IMR-90 (cell line): ENCODE data around the gene TMEM163. TPM values are rescaled to one million over a fixed set of nuclear protein-coding genes. Genes with fewer than 3 reads are reported as not detected.
A peak's percentile ranks its signal among the peaks of the same experiment; 100 is the strongest.

Experiments used
- ATAC-seq: fragments of 200-7000 bp; cut with Tn5 transposase; 2 replicates; pipeline ENCODE4 v1.9.1; 2020; ENCODE audit warnings: low read depth, mild to moderate bottlenecking, moderate library complexity
- BruUV-seq: library from RNA; stranded (reverse); fragments of 400-500 nt; replicated peaks from 2 replicates; lab custom pipeline; 2021; lab: Mats Ljungman, UMichigan
- CTCF ChIA-PET: fragments of 300-600 bp; formaldehyde crosslinking; extraction: SDS; loops from one replicate; lab custom pipeline; 2021; ENCODE audit warnings: antibody characterized with exemption; lab: Yijun Ruan, JAX
- POLR2A ChIA-PET: fragments of 300-600 bp; sonication (Branson Sonifier 250); formaldehyde crosslinking; loops from one replicate; lab custom pipeline; 2022; ENCODE audit warnings: antibody characterized with exemption; ENCODE audit not compliant: unreplicated experiment; lab: Charles Lee
- DNase-seq: peaks from one replicate; pipeline ENCODE4 v3.0.0; 2013
- H2AFZ ChIP-seq: replicated peaks from 2 replicates; pipeline ENCODE3; 2013; ENCODE audit warnings: low read length, mild to moderate bottlenecking; ENCODE audit not compliant: poor library complexity
- H2AK5ac ChIP-seq: 2 replicates; pipeline ENCODE4 v1.6.1; 2013; ENCODE audit warnings: low read depth, low read length, inconsistent platforms
- H2AK9ac ChIP-seq: replicated peaks from 2 replicates; pipeline ENCODE3; 2013; ENCODE audit warnings: mild to moderate bottlenecking, low read depth, low read length, moderate library complexity; ENCODE audit not compliant: poor library complexity
- H2BK120ac ChIP-seq: 2 replicates; pipeline ENCODE4 v1.6.1; 2013; ENCODE audit warnings: low read depth, low read length, inconsistent platforms
- H2BK15ac ChIP-seq: 3 replicates; pipeline ENCODE4 v1.6.1; 2013; ENCODE audit warnings: low read depth, low read length, inconsistent platforms
- H2BK20ac ChIP-seq: 2 replicates; pipeline ENCODE4 v1.6.1; 2013; ENCODE audit warnings: low read depth, mild to moderate bottlenecking, inconsistent platforms, low read length, moderate library complexity
- H2BK5ac ChIP-seq: 2 replicates; pipeline ENCODE4 v1.6.1; 2013; ENCODE audit warnings: mild to moderate bottlenecking, low read depth, low read length, inconsistent platforms; ENCODE audit not compliant: poor library complexity, severe bottlenecking
- H3K14ac ChIP-seq: replicated peaks from 2 replicates; pipeline ENCODE4 v1.6.1; 2013; ENCODE audit warnings: low read depth, low read length, inconsistent platforms
- H3K18ac ChIP-seq: 2 replicates; pipeline ENCODE4 v1.6.1; 2013; ENCODE audit warnings: low read depth, low read length, control low read depth
- H3K23ac ChIP-seq: 2 replicates; pipeline ENCODE4 v1.6.1; 2013; ENCODE audit warnings: low read depth, low read length, inconsistent platforms
- H3K27ac ChIP-seq: 2 replicates; pipeline ENCODE4 v1.5.1; 2013; ENCODE audit warnings: mild to moderate bottlenecking, control low read depth, low read length; ENCODE audit not compliant: insufficient read depth
- H3K27me3 ChIP-seq: 2 replicates; pipeline ENCODE4 v1.6.1; 2013; ENCODE audit warnings: low read length; ENCODE audit not compliant: control insufficient read depth, insufficient read depth
- H3K36me3 ChIP-seq: 2 replicates; pipeline ENCODE4 v1.6.1; 2013; ENCODE audit warnings: low read length, mixed read lengths; ENCODE audit not compliant: control insufficient read depth, insufficient read depth
- H3K4ac ChIP-seq: 2 replicates; pipeline ENCODE4 v1.6.1; 2013; ENCODE audit warnings: low read depth, low read length, inconsistent platforms
- H3K4me1 ChIP-seq: 2 replicates; pipeline ENCODE4 v1.6.1; 2013; ENCODE audit warnings: low read length, mixed read lengths; ENCODE audit not compliant: control insufficient read depth, insufficient read depth
- H3K4me2 ChIP-seq: 2 replicates; pipeline ENCODE4 v1.6.1; 2013; ENCODE audit warnings: low read depth, mild to moderate bottlenecking, control low read depth, low read length, moderate library complexity
- H3K4me3 ChIP-seq: 2 replicates; pipeline ENCODE4 v1.5.1; 2013; ENCODE audit warnings: low read depth, mild to moderate bottlenecking, control low read depth, low read length, moderate library complexity; ENCODE audit not compliant: insufficient read depth
- H3K56ac ChIP-seq: 2 replicates; pipeline ENCODE4 v1.6.1; 2013; ENCODE audit warnings: low read length, inconsistent platforms; ENCODE audit not compliant: insufficient read depth; ENCODE audit errors: extremely low read depth
- H3K79me1 ChIP-seq, 2 experiments: 2 replicates each; pipeline ENCODE4 v1.6.1; 2013; ENCODE audit warnings: low read length in 2 of 2, inconsistent platforms in 1 of 2, low read depth in 1 of 2
- H3K9ac ChIP-seq: 2 replicates; pipeline ENCODE4 v1.6.1; 2013; ENCODE audit warnings: low read depth, low read length, control low read depth
- H3K9me1 ChIP-seq: 2 replicates; pipeline ENCODE4 v1.6.1; 2013; ENCODE audit warnings: low read length, inconsistent platforms; ENCODE audit not compliant: insufficient read depth
- H3K9me3 ChIP-seq: 2 replicates; pipeline ENCODE4 v1.6.1; 2013; ENCODE audit warnings: low read length; ENCODE audit not compliant: control insufficient read depth, insufficient read depth
- H4K20me1 ChIP-seq: 2 replicates; pipeline ENCODE4 v1.6.1; 2013; ENCODE audit warnings: low read length, inconsistent platforms; ENCODE audit not compliant: insufficient read depth
- H4K5ac ChIP-seq: 2 replicates; pipeline ENCODE4 v1.6.1; 2013; ENCODE audit warnings: mild to moderate bottlenecking, low read depth, low read length, control low read depth
- H4K8ac ChIP-seq, 2 experiments: 2 replicates each; pipeline ENCODE4 v1.6.1; 2013; ENCODE audit warnings: low read depth in 2 of 2, low read length in 2 of 2, control low read depth in 1 of 2, inconsistent platforms in 1 of 2
- H4K91ac ChIP-seq: 2 replicates; pipeline ENCODE4 v1.6.1; 2013; ENCODE audit warnings: low read depth, low read length, inconsistent platforms; ENCODE audit not compliant: insufficient read depth
- CEBPB ChIP-seq: IDR thresholded peaks from 2 replicates; pipeline ENCODE4 v1.6.1; 2012; ENCODE audit warnings: low read depth, low read length, improper control_type of control experiment
- CHD1 ChIP-seq: IDR thresholded peaks from 2 replicates; pipeline ENCODE4 v1.6.1; 2012; ENCODE audit warnings: low read depth, low read length, improper control_type of control experiment
- whole genome bisulfite sequencing, 2 experiments: methylation state at CpG; one replicate each; pipeline versions ENCODE4 v1.1.5 to v1.1.7; 2013; ENCODE audit warnings: missing lambda C conversion rate in 2 of 2; ENCODE audit not compliant: insufficient read length in 1 of 2; ENCODE audit errors: extremely low coverage in 2 of 2; 5-methylcytosine and 5-hydroxymethylcytosine counted together
- dilution Hi-C: fragments of 300-500 bp; cut with HindIII; formaldehyde crosslinking; loops from one replicate; pipeline ENCODE4 v1.14.3; 2018; ENCODE audit warnings: low sequenced_read_pairs; ENCODE audit not compliant: unreplicated experiment
- in situ Hi-C: fragments of 300-500 bp; cut with MboI; formaldehyde crosslinking; loops from 3 replicates; pipeline ENCODE4 v1.14.3; 2019; ENCODE audit warnings: low sequenced_read_pairs, inconsistent platforms, mixed read lengths
- intact Hi-C: fragments of 100-400 bp; cut with micrococcal nuclease; formaldehyde crosslinking; loops from 2 replicates; pipeline ENCODE4 v1.10.0; 2022
- polyA plus RNA-seq, 3 experiments: library from polyadenylated mRNA; depleted of rRNA; stranded (reverse); fragments of >200 nt; gene quantifications; 2 replicates each; pipeline ENCODE4 v1.2.3, GENCODE V29; 2012; ENCODE audit warnings: low replicate concordance in 1 of 3
- total RNA-seq: library from RNA; depleted of rRNA; stranded (reverse); fragments of >200 nt; gene quantifications from 2 replicates; pipeline ENCODE4 v1.2.3, GENCODE V29; 2012

TMEM163 gene
- total and polyA plus RNA-seq, 2 of the 4 experiments (the other 2 are of a cell fraction), result not detected

GRCh38 chr2:134429886-134430285, 288.9 kb downstream of the TMEM163 start:
- CTCF ChIA-PET, result interaction anchor here (1.3 to 3.1 kb wide), 2 partner anchors 18 to 21 kb away, joined by 5 to 11 read pairs; no protein-coding TSS in a partner anchor

More at GRCh38 chr2:134429886-134430285, 288.9 kb downstream of the TMEM163 start:
- dilution Hi-C loops (no loop called here), in situ Hi-C loops (no loop called here), intact Hi-C loops (no loop called here)
- peaks cover 17% of the 10 kb centered on the region for H3K4me1 ChIP-seq
- BruUV-seq, result no TSS peak
- H3K27ac ChIP-seq, result no peak overlapping the region
- TF ChIP-seq CEBPB (peak; percentile 23; the same call in 1 of the 2 replicates), CHD1 (no peak)
- H3K4ac ChIP-seq, result no peak overlapping the region
- H3K4me3 ChIP-seq, result no peak overlapping the region
- H3K23ac ChIP-seq, result no peak overlapping the region
- no peak overlapping the region for H2AFZ ChIP-seq
- WGBS, 2 experiments, result 88% methylated on average over 1 of the region's 4 CpGs; no CpG with 5 or more reads in 1 of the 2 experiments
- no peak overlapping the region for H4K5ac ChIP-seq
- no peak overlapping the region for H3K14ac ChIP-seq
- no peak overlapping the region for H4K91ac ChIP-seq
- H3K9me1 ChIP-seq, result peaks cover 16% of the 10 kb centered on the region
- no peak overlapping the region for H2BK15ac ChIP-seq
- no peak overlapping the region for H3K56ac ChIP-seq
- no peaks in the 10 kb centered on the region for H4K20me1 ChIP-seq
- DNase-seq (no peak), ATAC-seq (no peak)
- H3K9me3 ChIP-seq, result no peaks in the 10 kb centered on the region
- no peak overlapping the region for H2AK5ac ChIP-seq
- no peak overlapping the region for H2BK20ac ChIP-seq
- H2BK120ac ChIP-seq, result no peak overlapping the region
- no peak overlapping the region for H3K18ac ChIP-seq
- no peak overlapping the region for H4K8ac ChIP-seq
- H3K79me1 ChIP-seq, result peaks cover 0 to 26% of the 10 kb centered on the region in 2 experiments; a peak in 2 of 4 replicates
- H3K9ac ChIP-seq, result no peak overlapping the region
- H2AK9ac ChIP-seq, result no peak overlapping the region
- H2BK5ac ChIP-seq, result no peak overlapping the region
- H3K4me2 ChIP-seq, result no peak overlapping the region
- H3K36me3 ChIP-seq, result peaks cover 41% of the 10 kb centered on the region
- H3K27me3 ChIP-seq, result no peaks in the 10 kb centered on the region
- POLR2A ChIA-PET, result no interaction called here
